Measurements from ENCODE around the gene VAC14.
"Not testable (repeated sequence)": the region's sequence is repeated elsewhere in the genome, so short reads cannot be mapped to it uniquely, and the experiment has no call there.

The VAC14 gene

DNA sequence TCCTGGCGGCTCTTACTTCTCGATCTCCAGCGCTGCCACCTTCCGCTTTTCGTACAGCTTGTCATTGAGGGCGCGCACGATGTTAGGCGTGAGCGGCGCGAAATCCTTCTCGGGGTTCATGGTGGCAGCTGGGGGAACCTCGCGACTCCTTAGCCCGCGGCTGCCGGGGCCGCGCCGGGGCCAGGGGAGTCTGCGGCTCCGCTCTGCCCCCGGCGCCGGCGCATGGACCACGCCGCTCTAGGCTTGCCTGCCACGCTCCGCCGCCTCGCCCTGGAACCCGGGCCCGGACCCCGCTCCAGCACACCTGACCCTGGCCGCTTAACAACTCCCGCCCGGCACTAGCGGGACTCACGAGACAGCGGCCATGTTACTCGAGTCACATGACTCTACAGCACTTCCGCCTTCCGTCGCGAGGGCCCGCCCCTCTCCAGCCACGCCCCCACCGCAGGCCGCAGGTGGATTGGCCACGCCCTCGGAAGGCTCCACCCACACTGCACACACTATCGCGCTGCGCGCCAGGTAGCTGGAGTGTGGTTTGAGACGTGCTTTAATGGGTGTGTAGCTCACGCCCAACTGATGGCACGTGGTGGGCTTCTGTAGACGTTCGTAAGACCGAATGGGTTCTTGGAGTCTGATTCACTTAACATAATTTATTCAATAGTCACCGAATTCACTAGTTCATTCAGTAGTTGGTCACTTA, at the start of gene VAC14:
Gene VAC14, minus strand, starts transcription at position 378 of the 700 bp plus-strand sequence. Its CDS starts 258 bp downstream, at position 120.
- peak; percentile 54 for DNase-seq

DNA sequence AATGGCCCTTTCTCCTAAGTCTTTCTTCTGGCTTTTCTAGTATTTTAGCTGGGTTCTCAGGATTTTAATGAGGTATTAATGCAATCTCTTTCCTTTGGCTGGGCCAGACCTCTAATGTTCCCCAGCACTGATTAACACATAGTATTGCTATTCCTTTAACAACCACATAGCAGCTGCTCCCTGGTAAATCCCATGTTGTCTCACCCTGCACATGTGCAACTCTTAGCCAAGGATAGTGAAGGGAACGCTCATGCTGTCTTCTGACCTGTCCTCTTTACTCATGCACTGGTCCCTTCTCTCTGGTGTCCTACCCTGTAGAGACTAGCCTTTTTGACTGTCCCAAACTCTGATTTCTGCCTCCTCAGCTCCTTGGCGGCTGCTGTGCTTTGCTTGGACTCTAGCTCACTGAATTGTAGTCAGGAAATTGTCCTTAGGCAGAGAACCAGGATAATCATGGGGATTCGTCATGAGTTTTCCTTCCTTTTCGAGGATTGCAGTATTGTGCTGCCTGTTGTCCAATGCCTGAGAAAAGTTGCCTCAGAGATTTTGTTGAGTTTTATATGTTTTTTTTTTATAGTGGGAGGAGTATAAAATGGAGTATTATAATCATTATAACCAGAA, 22.6 kb upstream of the VAC14 start:
- not testable (repeated sequence) for DNase-seq

DNA sequence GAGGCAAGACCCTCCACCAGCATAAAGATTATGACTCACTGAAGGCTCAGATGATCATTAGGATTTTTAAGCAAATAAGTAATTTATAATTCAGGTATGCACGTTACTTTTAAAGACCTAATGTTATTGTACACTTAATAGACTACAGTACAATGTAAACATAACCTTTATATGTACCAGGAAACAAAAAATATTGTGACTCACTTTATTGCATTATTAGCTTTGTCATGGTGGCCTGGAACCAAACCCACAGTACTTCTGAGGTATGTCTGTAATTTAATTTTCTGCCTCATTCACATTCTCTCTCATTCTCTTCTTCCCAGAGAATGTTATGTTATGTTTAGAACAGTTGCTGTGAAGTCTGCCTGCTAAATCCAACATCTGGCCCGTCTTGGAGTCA, 21.8 kb upstream of the VAC14 start:
- not testable (repeated sequence) for DNase-seq

DNA sequence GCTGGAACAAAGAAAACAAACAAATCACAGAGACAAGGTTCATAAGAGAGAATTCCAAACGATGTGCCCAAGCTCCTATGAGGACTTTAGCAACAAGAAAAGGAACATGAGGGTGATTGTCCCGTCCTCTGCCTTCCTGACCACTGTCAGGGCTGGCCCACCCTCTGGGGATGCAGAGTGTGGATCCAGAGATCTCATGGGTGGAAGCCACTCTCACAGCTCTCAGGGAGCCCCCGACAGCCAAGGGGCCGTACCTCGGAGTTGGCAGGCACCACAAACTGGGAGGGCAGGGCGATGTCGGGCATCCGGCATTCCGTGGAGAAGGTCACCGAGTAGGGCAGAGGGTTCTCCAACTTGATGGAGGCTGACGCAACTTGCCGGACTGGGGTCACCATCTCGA, 17.1 kb upstream of the VAC14 start:
- DNase-seq = not testable (repeated sequence)

DNA sequence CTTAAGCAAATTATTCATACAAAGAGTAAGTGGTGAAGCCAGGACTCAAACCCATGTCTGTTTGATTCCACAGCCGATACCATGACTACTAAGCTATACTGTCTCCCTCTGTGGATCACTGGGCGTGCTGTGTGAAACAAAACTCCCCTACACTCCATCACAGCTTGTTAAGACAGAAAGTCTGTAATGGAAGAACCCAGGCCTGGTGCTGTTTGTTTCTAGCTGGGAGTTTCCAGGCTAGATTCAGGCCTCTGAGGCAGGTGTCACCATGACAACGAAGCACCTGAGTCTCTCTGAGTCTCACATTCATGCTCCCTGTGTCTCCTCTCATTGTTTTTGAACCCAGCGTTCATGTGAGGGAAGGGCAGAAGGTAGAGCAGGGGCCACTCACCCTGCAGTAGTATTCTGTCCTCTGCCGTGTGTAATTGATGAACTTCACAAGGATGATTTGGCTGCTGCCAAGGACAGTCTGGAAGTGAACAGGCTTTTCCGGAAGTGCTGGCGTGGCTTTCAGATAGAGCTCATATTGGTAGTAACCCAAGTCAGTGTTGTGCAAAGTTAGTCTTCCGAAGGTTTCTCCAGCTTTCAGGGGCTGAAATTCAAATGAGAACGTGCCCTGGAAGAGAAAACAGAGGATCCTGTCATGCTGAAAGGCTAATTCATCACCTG, 8.6 kb upstream of the VAC14 start:
- DNase-seq = no peak

DNA sequence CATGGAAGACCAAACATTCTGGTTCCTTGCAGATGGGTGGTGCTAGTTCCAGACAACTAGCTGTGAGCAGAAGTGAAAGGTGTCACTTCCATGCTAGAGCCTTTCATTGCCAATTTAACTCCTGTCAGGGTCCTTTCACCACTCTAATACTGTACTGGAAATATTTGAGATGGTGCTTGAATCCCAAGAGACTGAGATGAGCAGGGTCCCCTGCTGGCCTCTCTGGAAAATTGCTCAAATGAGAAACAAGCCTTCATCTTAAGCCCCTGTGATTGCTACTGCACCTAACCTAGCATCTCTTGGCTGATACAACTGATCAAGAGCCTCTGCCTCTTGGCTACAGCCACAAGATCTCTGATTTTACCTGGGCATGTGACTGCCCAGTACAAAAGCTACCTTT, 7.4 kb upstream of the VAC14 start:
- DNase-seq = no peak

DNA sequence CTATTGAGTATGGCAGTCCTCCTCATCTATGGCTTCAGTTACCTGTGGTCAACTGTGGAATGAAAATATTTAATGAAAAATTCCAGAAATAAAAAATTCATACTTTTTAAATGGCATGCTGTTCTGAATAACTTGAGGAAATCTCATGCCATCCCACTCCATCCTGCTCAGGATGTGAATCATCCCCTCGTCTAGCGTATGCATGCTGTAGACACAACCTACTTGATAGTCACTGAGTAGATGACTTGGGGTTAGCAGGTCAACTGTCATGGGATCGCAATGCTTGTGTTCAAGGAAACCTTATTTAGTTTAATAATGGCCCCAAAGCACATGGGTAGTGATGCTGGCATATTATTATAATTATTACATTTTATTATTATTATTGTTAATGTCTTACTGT, 4.8 kb upstream of the VAC14 start:
- no peak for DNase-seq

DNA sequence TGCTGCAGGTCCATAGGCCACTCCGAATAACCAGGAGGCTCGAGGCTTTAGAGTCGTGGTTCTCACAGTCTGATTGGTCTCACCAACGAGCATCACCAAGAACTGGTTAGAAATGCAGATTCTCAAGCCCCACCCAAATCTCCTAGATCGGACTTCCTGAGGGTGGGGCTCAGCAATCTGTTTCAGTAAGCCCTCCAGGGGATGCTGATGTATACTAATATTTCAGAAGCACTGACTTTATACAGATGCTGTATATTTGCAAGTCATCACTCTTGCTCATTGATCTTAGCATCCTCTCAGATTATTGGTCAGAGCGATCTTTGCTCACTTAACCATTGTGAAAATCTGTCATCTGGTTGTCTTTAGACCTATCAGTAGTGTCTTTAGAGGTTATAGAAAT, 4.4 kb upstream of the VAC14 start:
- no peak for DNase-seq

DNA sequence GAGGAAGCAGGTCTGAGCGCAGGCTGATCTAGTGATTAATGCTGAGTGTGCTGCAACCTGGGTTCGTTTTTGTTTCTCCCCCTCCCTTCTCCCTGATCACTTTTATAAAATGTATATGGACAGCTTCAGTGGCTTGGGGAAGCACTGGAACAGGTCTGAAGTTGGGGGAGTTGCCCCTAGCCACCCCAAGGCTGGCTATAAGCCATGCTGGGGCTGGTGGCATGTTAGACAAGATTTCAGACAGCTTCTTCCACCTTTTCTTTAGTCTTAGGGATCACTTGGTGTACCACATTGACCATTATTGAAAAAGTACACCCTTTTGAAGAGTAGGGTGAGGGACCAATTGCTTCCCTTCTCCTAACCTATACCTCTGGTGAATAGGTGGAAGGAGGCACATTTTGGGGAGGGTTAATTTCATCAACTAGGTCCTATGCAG, 3.8 kb upstream of the VAC14 start:
- DNase-seq = no peak

DNA sequence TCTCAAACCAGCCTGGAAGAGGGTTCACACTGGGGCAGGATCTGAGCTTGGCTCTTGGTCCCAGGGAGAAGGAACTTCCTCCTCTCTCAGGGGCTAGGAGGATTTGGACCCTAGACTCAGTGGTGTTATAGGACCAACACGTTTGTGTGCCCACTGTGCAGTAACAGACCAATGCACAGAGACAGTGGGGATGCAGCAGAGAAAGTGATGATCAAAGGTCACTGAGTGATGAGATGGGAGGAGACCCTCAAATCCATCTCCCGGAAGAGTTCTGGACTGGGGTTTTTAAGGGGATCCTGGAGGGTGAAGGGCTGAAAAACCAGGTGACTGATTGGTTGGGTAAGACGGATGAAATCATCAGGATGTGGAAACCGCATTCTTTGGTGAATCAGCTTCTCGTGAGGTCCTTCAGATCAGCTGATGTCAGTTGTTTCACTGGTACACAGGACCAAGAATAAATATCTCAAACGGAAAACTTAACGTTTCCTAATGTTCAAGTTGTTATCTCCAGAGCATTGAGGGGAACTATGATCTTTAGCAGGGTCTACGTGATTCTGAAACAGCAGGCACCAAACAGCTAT, 3.3 kb upstream of the VAC14 start:
- no peak for DNase-seq

DNA sequence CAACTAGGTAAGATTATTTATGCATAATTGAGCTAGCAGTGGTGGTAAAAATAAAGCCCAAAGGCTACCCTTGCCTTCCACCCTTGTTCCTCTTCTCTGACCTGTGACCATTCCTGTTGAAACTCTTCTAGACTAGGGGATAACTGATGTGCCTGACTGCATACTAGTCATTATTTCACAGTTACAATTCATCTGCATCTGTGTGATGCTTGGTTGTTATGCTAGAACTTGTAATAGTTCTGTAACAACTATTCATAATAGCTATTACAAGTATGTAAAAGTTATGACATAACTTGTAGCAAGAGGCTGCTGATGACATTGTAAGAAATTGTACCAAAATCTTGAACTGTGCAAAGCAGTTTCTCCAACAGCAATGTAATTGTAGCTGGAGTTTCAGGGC, 2.4 kb upstream of the VAC14 start:
- DNase-seq = no peak

DNA sequence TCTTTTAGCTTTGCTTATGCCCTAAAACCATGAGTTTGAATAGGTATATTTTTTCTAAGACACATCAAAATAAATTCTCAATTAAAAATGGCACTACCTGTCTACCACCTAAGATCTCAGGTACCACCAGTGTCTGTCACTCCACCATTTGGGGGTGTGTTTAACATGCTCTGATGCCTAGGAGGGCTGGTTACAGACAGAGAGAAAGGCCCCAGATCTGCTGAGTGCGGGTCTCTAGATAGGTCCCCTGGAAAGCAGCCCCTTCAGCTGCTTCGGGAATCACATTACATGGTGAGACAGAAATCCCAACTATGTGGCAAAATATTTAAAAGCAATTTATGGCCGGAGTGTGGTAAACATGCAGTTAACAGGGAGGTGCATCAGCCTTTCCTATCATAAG, 653 bp upstream of the VAC14 start:
- no peak for DNase-seq

DNA sequence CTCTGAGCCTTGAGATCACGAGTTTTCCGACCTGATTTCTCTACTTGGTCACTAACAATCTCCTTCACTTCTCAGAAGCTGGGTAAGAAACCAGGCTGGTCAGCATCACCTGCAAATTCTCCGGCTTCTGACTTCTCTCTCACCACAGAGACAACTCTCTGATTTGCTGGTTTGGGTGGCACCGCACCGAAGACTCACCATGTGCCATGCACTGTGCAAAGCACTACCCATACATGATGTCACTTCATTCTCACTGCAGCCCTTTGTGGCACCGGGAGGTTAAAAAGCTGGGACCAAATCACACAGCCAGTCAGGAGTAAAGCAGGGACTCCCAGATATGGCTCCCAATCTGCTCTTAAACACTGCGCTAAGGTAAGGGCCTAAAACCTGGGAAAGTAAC, 647 bp downstream of the VAC14 start:
- no peak for DNase-seq

DNA sequence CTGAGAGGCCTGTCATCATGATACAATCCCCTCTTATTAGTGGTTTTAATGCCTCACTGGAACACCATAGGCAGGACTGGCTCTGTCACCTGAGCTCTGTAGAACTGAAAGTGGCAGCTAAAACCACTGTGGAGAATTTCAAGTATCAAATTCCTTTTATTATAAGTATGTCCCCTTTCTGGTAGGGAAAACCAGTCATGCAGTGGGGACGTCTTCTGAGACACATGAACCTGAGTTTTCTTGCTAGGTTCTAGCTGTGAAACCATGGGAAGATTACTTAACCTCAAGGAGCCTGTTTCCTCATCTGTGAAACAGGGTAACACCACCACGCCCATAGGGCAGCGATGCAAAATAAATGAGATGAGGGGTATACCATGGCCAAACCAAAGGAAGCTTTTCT, 4.7 kb downstream of the VAC14 start:
- no peak for DNase-seq

DNA sequence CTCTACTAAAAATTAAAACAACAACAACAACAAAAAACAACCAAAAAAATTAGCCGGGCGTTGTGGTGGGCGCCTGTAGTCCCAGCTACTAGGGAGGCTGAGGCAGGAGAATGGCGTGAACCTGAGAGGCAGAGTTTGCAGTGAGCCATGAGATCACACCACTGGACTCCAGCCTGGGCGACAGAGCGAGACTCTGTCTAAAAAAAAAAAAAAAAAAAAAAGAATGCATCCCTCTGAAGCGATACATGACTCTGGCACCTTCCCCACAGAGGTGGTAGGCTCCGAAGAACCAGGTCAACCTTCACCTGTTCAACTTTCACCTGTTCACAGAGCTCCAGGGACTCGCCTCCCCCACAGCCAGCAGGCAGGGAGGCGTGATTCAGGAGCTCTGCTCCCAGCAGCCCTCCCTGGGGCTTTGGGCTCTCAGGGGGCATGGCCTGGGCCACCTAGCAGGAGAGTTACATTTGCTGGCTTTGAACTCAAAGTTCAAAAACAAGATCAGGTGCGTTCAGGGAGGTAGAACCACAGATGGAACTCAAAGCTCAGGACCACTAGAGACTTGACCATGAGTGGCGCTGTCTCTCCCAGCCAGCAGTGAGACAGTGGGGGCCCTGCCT, 5.6 kb downstream of the VAC14 start:
- DNase-seq = no peak

DNA sequence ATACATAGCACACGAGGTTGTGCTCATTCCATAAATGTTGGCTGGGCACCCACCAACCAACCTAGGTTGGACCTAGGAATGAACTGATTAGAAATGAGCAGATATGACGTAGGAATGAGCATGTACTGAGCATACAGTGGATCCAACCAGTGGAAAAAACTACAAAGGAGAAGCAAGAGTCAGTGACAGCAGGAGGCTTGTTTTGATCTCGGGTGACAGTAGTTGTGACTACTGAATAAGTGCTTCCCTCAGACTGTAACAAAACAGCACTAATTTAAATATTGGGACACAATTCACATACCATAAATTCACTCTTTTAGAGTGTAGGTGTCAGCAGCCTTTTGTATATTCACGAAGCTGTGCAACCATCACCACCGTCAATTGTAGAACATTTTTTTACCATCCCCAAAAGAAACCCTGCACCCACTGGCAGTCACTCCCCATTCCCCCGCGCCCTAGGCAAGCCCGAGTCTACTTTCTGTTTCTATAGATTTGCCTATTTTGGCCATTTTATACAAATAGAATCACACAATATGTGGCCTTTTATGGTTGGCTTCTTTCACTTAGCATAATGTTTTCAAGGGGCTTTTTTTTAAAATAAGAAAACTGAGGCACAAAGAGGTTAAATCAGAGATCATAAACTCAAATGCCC, 7.0 kb downstream of the VAC14 start:
- DNase-seq = no peak

DNA sequence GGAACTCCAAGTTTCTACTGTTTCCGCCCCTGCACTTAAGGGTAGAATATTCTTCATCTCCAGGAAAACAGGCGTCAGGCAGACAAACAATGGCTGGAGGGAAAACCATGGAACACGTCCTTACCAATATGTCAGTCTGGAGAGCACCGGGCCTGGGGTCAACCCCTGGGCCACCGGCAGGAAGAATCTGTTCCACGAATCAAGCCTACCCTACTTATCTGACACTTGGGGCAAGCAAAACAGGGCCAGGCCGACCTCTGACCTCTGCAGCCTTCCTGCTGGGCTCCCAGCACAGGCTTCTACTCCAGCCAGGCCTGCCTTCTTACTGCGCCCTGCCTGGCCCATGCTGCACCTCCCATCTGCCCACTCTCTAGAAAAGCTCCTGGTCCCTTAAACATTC, 10.1 kb downstream of the VAC14 start:
- no peak for DNase-seq

DNA sequence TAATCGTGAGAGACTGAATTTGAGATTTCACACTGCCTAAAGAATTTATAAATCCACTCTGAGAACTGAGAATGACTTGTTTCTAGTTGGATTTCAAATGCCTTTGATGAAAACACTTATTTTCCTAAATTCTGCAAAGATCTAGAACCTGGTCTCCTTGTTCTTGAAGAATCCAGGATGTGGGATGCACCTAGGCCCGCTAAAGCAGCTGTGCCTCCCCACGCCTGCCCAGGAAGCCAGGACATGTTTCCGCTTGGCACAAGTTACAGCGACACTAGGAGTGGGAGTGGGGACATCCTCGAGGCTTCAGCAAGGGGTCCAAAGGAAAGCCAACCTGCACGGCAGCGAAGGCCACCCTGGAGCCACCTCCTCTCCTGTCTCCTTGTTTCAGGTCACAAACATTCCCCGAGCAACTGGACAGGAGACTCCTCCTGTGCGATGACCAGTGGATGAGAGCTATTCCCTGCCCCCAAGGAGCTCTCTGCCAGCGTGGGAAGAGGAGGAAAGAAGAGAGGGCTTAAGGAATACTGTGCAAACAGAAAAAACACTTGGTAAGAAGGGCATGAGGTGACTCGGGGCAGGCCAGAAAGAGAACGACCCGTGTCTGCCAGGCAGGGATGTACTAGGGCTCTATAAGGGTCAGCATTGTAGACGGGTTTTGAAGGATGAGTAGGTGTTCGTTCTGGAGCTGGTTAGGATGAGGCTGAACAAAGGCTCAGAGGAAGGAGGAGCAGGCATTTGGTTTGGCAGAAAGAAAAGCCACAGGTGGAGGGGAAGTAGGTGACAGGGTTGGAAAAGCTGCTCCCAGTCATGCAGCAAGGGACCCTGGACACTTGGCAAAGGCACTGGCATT, 11.1 kb downstream of the VAC14 start:
- no peak for DNase-seq

DNA sequence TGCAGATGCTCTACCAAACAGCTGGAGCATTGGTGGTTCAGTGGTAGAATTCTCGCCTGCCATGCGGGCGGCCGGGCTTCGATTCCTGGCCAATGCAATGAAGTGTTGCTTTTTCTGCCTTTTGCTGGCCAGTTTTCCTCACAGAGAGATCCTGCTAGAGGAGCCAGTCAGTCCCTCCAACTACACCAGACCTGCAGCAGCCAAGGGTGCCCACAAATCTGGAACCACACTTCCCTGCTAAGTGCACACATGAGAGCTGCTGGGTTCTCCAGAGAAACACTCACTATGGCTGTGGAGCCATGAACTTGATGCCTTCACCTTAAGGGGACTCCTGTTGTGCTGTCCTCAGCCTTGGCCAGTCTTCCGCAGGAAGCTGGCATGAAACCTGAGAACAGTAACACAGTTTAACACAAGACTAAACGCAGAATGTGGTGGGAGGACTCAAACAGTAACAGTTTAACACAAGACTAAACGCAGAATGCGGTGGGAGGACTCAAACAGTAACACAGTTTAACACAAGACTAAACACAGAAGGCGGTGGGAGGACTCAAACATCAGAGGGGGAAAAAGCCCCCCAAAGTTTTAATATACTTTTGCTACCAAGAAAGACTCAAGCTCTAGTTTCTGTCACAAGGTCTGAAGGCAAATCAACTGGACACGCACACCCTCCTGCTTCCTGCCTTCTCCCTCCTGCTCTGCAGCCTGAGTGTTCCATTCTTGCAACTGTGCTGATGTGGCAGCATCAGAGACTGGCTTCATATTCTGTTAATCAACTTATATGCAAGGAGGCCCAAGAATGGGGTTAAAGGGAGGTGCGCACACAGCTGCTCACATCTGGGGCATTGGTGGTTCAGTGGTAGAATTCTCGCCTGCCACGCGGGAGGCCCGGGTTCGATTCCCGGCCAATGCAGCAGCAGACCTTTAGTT, 12.0 kb downstream of the VAC14 start:
- DNase-seq = no peak

DNA sequence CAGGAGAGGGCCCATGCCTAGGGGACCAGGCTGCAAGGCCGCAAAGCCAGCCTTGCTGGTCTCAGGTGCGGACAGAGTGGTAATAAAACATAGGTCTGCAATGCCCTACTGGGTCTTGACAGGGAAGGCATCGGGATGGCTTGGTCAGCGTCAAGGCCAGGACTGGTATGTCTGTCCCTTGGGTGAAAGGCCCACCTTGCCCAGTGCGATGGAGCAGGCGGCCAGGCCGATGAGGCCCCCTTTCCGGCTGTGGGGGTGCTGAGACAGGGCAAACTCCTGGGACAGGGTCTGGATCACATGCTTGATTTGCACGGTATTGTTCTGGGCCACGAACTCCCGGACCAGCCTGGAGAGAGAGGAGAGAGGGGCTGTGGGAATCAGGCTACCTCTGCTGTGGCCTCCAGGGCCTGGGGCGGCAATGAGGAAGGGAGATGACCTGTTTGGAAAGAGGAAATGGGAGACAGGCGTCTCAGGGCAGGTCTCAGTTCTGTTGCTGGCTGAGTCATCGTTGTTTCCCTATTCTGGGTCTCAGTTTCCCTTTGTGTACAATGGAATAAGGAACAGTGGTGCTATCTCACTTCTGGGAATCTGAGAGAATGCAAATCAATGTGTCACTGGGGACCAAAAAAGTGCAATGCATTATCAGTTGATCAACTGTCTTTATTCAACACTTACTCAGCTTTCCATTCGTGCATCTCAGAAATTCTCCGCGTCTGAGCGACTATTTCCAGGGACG, 14.8 kb downstream of the VAC14 start:
- no peak for DNase-seq

Data from GDM1 (cell line).